GM21447 (cell line): Measurements from ENCODE around the gene ASCL3.
A peak's percentile ranks its signal among the peaks of the same experiment; 100 is the strongest.
"Not testable (repeated sequence)": the region's sequence is repeated elsewhere in the genome, so short reads cannot be mapped to it uniquely, and the experiment has no call there.

ENCODE experiments used
- ATAC-seq: cut with Tn5 transposase; IDR thresholded peaks from one replicate; pipeline ENCODE4 v1.9.1; 2021; ENCODE audit not compliant: unreplicated experiment

Gene ASCL3

DNA sequence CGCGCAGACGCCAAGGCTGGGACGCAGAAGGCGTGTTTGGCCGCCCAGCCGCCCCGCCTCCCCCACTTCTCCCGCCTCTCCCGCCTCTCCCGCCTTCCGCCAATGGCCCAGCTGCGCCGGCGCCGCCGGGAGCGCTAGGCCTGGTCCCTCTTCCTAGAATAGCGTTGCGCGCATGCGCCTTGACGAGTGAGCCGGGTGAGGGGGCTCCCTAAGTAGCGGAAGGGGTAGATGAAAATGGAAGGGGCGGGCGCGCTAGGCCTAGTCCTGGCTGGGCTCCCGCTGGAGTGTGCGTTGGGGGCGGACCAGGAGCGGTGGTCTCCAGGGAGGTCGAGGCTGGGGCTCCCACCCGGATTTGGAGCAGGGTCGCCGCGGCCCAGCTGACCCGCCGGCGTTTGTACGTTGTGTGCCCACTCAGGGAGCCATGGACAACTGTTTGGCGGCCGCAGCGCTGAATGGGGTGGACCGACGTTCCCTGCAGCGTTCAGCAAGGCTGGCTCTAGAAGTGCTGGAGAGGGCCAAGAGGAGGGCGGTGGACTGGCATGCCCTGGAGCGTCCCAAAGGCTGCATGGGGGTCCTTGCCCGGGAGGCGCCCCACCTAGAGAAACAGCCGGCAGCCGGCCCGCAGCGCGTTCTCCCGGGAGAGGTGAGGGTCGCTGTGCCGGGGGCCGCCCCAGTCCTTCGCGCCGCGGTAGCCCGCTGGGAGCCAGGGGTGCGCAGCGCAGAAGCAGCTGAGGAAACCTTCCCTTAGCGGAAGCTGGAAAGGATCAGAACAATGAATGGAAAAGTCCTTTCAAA lies 31.6 kb downstream of the ASCL3 start, which contains the start of gene AKIP1:
Gene AKIP1, plus strand, starts transcription at position 161 of the 795 bp plus-strand sequence. Its CDS starts 261 bp downstream, at position 422.
- ATAC-seq: peak; percentile 75

GRCh38 chr11:8910649-8911026 lies 32.2 kb downstream of the ASCL3 start:
- peak; percentile 14 for ATAC-seq

GRCh38 chr11:8908099-8908498 lies 34.7 kb downstream of the ASCL3 start:
- ATAC-seq: no peak

GRCh38 chr11:8907116-8907515 lies 35.7 kb downstream of the ASCL3 start:
- no peak for ATAC-seq

DNA sequence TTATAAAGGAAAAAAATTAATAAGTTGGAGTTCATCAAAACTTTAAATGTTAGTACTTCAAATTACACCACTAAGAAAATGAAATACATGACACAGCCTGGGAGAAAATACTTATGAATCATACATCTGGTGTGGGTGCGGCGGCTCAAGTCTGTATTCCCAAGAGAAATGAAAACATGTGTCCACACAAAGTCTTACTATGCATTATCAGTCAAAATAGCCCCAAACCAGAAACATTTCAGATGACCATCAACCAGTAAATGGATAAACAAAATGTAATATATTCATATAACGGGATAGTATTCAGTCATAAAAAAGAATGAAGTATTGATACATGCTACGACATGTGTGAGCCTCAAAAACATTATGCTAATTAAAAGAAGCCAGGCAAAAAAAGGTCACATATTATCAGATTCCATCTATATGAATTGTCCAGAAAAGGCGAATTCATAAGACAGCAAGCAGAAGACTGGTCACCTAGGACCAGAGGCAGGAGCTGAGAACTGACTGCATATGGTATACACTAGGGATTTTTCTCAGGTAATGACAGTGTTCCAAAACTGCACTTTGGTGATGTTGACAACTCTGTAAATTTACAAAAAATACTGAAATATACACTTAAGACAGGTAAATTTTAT lies 37.2 kb downstream of the ASCL3 start:
- ATAC-seq: no peak

- ATAC-seq: no peak
Measured at GRCh38 chr11:8899119-8899753, 43.6 kb downstream of the ASCL3 start.

DNA sequence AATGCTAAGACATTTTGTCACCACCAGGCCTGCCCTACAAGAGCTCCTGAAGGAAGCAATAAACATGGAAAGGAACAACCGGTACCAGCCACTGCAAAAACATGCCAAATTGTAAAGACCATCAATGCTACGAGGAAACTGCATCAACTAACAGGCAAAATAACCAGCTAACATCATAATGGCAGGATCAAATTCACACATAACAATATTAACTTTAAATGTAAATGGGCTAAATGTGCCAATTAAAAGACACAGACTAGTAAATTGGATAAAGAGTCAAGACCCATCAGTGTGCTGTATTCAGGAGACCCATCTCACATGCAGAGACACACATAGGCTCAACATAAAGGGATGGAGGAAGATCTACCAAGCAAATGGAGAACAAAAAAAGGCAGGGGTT lies 51.6 kb downstream of the ASCL3 start:
- ATAC-seq: not testable (repeated sequence)
